ENCODE data around the gene EDARADD.

- TF ChIP-seq POLR2AphosphoS5 (IDR thresholded peaks at IDR 0.05; ENCODE audit: low read depth, low read length) (no peak), POLR2A (IDR thresholded peaks at IDR 0.05; ENCODE audit: low read depth, low read length) (no peak), TAF1 (IDR thresholded peaks at IDR 0.05; ENCODE audit: borderline replicate concordance, low read depth, low read length) (no peak)
Measured at GRCh38 chr1:236455243-236455642, 61.2 kb downstream of the EDARADD start.

All from GM12892 (cell line).